Raji (cell line): ENCODE data around the gene SDK1.

Source experiments
- POLR2A ChIP-seq: IDR thresholded peaks from 2 replicates; pipeline ENCODE4 v1.6.1; 2011; ENCODE audit warnings: low read depth, low read length, control low read depth; ENCODE audit not compliant: insufficient read depth

Gene SDK1

DNA sequence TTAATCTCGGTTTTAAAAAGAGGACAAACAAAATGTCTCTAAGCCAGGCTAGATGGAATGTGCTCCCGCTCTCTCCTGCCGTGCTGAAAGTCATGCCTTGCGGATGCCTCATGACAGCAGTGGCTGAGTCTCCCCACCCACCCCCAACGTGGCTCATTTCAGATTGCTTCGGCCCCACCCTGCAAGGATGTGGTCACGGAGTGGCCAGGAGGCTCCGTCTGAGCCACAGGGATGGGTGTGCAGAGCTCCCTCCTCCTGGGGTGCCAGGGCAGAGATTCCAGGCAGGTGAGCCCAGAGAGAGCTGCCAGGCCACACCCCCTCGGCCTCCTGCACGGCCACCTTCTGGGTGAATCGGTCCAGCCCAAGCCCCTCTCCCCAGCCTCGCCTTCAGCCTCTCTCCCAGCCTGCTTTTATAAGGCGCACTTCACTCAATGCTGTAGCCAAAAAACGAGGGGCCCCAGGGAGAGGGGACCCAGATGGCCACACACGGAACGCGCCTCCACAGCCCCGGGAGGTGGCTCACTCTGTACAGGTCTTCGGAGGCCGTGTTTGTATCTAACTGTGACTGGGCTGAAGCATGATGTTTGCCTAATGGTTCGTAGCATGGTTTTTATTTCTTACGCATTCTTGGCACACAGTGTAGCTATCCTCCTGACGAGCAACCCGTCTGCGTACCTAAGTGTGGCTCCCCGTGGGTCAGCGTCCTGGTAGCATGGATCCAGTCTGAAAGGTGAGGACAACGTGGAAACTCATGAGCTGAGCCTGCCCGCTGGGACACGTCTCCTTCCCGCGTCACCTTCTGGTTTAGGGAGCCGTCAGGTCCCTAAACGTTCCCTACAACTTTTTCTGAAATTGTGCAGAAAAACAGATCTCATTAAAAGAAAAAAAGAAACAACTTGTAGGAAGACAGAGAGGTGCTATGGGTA is 967.3 kb downstream of the SDK1 start:
- no peak for TF ChIP-seq POLR2A

DNA sequence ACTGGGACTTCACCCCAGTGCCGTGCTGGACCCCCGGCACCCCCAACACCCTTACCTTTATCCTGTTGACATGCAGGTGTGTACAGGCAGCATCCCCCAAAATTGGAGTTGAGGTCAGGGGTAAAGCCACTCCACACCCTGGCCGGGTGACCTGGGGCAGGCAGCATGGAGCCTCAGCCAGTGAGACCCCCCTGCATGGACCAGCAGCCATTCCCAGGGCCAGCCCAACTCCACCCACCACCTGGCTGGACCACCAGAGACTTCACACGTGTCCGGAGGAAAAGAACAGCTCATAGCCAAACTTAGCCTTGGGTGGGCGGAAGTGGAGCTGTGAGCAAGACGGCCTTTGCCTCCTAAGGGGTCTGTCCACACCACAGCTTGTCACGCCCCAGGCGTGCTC is 968.0 kb downstream of the SDK1 start:
- no peak for TF ChIP-seq POLR2A

DNA sequence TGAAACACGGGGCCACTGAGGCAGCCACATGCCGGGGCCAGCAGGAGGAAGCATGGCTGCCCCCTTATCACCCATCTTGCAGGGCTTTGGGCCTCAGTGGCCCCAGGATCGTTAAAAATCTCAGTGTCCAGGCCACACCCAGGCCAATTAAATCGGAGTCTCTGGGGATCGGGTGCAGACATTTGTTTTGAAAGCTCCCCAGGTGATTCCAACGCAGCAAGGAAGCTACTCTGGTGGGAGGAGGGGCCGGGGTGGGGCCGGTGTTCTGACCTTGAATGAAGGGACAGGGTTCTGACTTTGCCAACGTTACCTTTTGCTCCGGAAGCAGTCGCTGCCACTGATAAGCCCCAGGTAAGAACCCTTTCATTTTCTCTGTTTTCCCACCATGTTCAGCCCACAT is 968.7 kb downstream of the SDK1 start:
- TF ChIP-seq POLR2A, result no peak

DNA sequence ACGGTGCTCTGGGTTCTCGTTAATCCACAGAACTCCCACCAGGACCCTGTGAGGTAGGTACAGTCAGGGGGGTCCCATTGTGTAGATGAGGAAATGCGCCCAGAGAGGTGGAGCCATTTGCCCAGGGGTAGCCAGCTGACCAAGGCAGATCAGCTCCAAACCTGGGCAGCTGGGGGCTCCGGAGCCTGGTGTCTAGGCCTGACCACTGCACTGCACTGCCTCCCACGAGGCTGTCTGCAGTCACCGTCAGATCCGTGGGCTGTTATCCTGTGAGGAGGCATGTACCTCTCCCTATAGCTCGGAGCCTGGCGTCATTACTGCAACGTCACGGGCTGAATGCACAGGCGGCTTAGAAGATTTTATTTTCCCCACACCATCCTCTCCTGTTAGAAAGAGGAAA is 969.2 kb downstream of the SDK1 start:
- no peak for TF ChIP-seq POLR2A

DNA sequence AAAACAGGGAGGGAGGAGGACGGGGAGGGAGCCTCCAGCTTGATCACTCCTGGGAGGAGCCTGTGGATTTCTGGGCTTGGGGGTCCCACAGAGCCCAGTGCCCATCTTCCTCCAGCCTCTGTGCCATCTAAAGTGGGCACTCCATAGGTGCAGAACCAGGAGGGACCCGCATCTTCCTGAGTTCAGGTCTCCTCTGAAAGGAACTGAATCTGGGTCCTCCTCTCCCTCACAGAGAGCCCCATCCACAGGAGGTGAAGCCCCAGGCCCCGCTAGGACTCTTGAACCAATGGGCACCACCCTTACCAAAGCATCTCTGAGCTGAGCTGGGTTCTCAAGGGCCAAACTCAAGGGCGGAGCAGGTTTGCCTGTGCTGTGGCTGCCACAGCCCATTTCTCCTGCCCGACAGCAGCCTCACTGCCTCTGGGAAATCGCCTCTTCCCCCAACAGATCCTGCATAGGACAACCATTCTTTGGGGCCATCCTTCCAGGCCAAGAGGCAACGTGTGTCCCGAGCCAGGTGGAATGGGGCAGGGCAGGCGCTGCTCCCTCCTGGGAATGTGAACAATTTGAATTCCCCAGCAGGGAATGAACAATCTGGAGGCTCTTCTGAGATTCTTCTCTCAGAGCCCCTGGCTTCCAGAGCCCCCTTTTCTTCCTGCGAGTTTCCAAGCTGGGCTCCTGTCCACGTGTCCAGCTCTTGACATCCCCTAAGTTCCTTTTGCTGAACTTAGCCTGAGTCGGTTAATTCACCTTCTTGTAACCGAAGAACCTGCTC is 970.1 kb downstream of the SDK1 start:
- TF ChIP-seq POLR2A, result no peak

DNA sequence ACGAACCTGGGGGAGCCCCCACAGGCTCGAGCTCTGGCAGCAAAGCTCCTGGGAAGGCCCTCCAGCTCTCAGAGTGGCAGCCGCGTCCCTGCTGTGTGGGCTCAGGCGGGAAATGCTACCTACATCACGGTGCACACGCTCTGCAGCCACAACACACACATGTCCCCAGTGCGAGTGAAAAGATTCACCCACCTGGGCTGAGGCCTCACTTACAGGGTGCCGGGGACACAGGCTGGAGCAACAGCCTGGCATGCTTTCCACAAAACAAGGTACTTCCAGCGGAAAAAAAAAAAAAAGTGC is 970.6 kb downstream of the SDK1 start:
- no peak for TF ChIP-seq POLR2A

DNA sequence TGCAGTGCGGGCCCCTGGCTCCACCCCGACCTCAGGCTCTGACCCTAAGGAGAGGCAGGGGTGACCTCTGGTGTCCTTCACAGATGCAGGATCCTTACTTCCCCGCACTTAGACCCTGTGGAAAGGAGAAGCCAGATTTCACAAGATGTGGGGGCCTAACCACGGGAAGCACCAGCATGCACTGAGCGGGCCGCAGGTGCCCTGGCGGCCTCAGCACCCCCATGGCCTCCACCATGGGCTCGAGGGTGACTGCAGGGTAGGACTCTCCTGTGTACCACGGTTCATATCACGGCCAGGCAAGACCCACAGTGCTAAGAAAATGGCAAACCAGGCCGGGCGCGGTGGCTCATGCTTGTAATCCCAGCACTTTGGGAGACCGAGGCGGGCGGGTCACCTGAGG is 971.1 kb downstream of the SDK1 start:
- TF ChIP-seq POLR2A, result no peak

DNA sequence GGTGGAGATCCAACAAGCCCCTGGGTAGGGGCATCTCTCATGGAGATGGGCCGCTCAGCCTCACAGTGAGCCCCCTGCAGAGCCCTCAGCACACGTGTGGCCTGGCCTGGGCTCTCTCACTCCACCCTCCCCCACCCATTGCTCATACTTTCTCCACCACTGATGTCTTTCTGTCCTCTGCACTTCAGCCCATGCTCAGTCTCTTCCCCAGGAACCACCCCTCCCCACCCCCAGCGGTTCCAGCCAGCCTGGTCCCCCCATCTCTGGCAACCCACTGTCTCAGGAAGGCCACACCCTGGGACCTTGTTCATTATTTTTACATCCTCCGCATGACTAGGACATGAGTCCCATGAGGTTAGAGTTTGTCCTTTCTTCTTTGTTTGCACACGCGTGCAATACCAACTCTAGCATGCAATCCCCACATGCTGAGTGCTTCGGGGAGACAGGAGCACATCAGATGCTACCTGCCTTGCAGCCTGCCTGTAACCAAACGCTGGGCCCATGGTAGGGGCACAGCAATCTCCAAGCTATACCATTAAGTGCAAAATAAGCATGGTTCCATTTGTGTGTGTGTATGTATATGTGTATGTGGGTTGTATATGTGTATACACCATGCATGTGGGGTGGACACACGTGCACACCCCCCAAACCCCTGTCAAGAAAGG is 972.6 kb downstream of the SDK1 start:
- TF ChIP-seq POLR2A, result no peak

DNA sequence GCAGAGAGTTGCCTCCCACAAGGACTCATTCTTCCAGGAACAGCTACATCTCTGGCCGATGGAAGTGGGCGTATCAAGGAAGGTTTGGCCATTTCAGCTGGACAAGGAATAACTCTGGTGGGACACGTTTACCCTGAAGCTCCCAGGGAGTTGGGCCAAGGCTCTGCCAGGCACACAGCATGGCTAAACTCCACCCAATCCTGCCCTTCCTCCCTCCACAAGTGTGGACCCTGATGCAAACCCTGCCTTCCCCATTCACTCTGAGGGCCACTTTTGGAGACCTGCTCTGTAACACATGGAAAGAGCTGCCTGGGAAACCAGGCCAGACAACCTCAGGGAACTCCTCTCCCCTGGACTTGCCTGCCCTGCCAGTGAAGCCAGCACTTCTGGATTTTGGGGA is 973.2 kb downstream of the SDK1 start:
- TF ChIP-seq POLR2A, result no peak

DNA sequence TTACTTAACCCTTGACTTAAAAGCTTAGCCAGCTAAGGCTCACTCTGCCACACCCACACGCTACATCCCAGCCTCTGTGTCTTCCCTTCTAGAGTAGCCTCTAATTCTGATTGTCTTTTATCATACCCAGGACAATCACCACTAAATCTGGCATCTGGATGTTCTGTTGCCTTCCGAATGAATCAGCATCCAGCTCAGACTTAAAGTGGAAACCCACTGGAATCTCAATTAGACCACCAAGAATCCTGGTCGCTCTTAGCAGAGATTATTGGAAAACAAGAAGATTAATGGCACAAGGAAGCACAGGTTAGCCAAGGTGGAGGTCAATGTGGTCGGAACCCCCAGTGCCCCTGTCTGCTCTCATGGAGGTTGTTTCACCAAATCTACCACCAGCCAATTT is 976.9 kb downstream of the SDK1 start:
- TF ChIP-seq POLR2A, result no peak

DNA sequence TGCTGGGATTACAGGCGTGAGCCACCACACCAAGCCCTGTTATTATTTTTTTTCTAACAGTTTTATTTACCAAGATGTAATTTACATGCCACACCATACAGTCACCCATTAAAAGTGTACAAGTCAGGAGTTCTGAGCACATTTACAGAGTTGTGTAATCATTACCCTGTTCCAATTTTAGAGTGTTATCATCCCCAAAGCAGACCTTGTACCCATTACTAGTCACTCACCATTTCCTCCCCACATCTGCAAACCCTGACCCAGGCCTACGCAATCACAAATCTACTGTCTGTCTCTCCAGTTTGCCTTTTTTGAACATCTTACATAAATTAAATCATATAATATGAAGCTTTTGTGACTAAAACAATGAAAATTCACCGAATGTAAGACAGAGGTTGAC is 978.2 kb downstream of the SDK1 start:
- TF ChIP-seq POLR2A, result no peak

DNA sequence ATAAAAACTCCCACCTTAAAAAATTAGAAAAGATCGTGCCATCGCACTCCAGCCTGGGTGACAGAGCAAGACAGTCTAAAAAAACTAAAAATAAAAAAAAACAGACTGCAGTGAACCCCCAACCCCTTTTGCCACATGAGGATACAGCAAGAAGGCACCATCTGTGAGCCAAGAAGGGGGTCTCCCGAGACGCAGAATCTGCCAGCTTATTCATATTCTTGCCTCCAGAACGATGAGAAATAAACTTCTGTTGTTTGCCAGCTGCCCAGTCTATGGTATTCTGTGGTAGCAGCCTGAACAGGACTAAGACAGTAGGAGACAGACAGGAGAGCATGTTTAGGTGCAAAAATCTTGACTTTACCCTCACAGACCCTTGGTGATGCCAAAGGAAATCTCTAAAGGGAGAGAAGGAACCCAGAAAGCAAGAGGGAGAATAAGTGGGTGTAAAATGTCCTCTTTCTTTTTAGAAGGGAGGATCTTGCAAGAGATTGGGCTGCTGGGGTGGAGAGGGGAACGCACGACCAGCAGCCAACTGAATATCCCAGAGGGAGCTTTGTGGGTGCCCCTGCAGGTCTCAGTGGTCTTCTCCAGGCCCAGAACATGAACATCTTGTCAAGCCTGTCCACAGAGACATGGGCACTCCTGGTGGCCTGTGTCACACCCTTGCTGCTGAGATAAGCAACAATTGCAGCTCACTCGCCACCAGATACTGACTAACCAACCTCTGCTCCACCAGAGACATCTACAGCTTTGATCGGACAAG is 980.4 kb downstream of the SDK1 start:
- no peak for TF ChIP-seq POLR2A

DNA sequence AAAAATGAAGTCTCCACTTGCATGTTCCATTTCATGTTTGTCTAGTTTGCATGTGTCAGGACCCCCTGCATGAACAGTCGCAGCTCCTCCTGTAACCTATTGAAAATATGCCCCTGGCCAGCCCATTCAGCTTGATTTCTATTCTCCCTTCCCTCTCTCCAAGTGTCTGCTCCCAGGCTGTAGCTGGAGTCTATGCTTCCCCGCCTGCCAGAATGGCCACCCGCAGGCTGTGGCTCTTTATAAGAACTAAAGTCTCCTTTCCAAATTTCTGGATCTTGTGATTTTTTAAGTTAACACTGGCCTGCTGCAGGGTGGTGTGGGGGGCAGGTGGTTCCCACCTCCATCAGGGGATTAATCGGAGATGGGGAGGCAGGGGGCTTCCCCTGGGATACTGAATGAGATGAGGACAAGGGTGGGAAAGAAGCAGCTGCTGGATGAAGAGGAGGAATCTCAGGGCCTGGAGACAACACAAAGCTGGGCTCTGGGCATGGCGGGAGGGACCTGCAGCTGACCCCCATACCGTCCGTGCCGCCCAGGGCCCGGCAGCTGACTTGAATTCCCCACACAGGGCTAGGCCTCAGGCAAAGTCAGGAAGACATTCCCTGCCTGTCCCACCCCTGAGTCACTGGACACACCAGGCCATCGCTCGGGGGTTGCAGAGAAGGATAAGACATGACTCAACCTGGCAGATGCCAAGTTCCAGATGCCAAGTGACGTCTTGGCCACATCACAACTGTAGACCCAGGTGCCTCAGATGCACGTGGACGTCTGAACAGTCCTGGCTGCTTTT is 981.6 kb downstream of the SDK1 start:
- no peak for TF ChIP-seq POLR2A

DNA sequence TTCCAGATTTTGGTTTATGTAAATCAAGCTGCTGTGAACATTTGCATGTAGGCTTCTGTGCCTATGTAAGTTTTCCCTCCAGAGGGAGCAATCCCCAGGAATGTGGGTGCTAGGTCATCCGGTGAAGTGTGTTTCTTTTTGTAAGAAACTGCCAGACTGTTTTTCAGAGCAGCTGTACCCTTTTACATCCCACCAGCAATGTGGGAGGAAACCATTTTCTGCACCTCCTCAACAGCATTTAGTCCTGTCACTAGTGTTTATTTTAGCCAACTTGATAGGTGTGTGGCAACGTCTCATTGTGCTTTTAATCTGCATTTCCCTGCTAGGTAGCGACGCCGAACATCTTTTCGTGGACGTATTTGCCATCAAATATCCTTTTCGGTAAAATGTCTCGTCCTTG is 985.3 kb downstream of the SDK1 start:
- TF ChIP-seq POLR2A, result no peak
